SJSA1 (cell line): ENCODE results near the gene PANK2. TPM values are rescaled to one million over a fixed set of nuclear protein-coding genes. Genes with fewer than 3 reads are reported as not detected.
"Not testable (repeated sequence)": the region's sequence is repeated elsewhere in the genome, so short reads cannot be mapped to it uniquely, and the experiment has no call there.

ENCODE experiments used
- DNase-seq, 2 experiments: peaks; one replicate each; pipeline ENCODE4 v3.0.0-alpha.2; 2015 to 2020; ENCODE audit warnings: low spot score in 2 of 2, low read depth in 1 of 2
- H3K27ac ChIP-seq: fragments of 250-450 bp; sonication (Bioruptor Pico); 2 replicates; pipeline ENCODE4 v1.5.1; 2020; ENCODE audit warnings: mild to moderate bottlenecking, moderate library complexity
- H3K27me3 ChIP-seq: fragments of 250-450 bp; sonication (Bioruptor Pico); replicated peaks from 2 replicates; pipeline ENCODE4 v1.5.1; 2020; ENCODE audit warnings: mild to moderate bottlenecking, moderate library complexity
- H3K36me3 ChIP-seq: fragments of 250-450 bp; sonication (Bioruptor Pico); 2 replicates; pipeline ENCODE4 v1.5.1; 2020; ENCODE audit warnings: mild to moderate bottlenecking
- H3K4me1 ChIP-seq: fragments of 250-450 bp; sonication (Bioruptor Pico); replicated peaks from 2 replicates; pipeline ENCODE4 v1.6.1; 2021; ENCODE audit warnings: mild to moderate bottlenecking
- H3K4me3 ChIP-seq: fragments of 250-450 bp; sonication (Bioruptor Pico); 2 replicates; pipeline ENCODE4 v1.5.1; 2020; ENCODE audit warnings: mild to moderate bottlenecking
- H3K9me3 ChIP-seq: fragments of 250-450 bp; sonication (Bioruptor Pico); replicated peaks from 2 replicates; pipeline ENCODE4 v1.5.1; 2020; ENCODE audit warnings: mild to moderate bottlenecking
- total RNA-seq: library from RNA; depleted of rRNA; stranded (reverse); fragments of >200 nt; shearing (Covaris generic); gene quantifications from 2 replicates; pipeline ENCODE4 v1.2.3, GENCODE V29; 2014

The PANK2 gene
- total RNA-seq, 1 experiment from 2014 or later: 70.6 TPM

DNA sequence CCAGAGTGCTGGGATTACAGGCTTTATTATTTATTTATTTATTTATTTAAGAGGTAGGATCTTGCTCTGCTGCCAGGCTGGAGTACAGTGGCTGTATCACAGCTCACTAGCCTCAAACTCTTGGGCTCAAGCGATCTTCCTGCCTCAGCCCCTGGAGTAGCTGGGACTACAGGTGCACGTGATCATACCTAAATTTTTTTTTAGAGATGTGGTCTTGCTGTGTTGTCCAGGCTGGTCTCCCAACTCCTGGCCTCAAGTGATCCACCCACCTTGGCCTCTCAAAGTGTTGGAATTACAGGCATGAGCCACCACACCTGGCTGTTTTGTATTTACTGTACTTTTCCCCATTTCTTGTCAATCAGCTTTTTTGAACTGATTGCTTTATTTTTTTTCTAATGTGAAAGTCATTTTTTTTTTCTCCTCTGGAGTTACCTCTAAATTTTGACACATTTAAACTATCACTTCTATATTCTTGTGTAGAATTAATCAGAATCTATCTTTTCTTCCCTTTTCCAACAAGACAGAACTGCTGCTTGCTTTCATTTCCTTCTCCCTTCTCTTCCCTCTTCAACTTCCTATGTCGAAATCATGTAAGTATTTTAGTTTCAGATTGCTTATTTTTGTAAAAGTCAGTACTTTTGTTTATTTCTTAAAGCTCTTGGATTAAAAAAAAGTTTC lies 12.0 kb downstream of the PANK2 start:
- Histone ChIP-seq H3K4me3 (no peak overlapping the region), H3K27me3 (no peaks in the 10 kb centered on the region), H3K27ac (no peak overlapping the region), H3K4me1 (peaks cover 30% of the 10 kb centered on the region), H3K9me3 (no peaks in the 10 kb centered on the region), H3K36me3 (peaks cover 27% of the 10 kb centered on the region)
- DNase-seq: no peak

- H3K27ac ChIP-seq: no peak overlapping the region
- peaks cover 20% of the 10 kb centered on the region for H3K36me3 ChIP-seq
- H3K9me3 ChIP-seq: no peaks in the 10 kb centered on the region
- no peak for DNase-seq
- H3K4me1 ChIP-seq: peaks cover 30% of the 10 kb centered on the region
- no peak overlapping the region for H3K4me3 ChIP-seq
- no peaks in the 10 kb centered on the region for H3K27me3 ChIP-seq
Measured at GRCh38 chr20:3901706-3902440, 12.7 kb downstream of the PANK2 start.

- Histone ChIP-seq H3K9me3 (no peaks in the 10 kb centered on the region), H3K27ac (no peak overlapping the region), H3K4me3 (no peak overlapping the region), H3K36me3 (peaks cover 19% of the 10 kb centered on the region), H3K4me1 (peaks cover 30% of the 10 kb centered on the region), H3K27me3 (no peaks in the 10 kb centered on the region)
- no peak for DNase-seq
Measured at GRCh38 chr20:3902446-3902845, 13.3 kb downstream of the PANK2 start.

DNA sequence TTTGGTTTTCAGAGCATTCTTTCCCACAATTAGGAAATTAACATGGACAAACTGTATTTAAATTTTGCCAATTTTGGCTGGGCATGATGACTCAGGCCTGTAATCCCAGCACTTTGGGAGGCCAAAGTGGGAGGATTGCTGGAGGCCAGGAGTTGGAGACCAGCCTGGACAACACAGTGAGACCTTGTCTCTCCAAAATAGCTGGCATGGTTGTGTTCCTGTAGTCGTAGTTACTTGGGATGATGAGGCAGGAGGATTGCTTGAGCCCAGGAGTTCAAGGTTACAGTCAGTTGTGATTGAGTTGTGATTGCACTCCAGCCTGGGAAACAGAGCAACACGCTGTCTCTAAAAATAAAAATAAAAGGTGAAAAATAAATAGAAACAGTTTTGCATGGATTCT lies 15.0 kb downstream of the PANK2 start:
- Histone ChIP-seq H3K4me3 (no peak overlapping the region), H3K4me1 (peaks cover 13% of the 10 kb centered on the region), H3K9me3 (no peaks in the 10 kb centered on the region), H3K36me3 (peaks cover 30% of the 10 kb centered on the region), H3K27ac (no peak overlapping the region), H3K27me3 (no peaks in the 10 kb centered on the region)
- DNase-seq: no peak

DNA sequence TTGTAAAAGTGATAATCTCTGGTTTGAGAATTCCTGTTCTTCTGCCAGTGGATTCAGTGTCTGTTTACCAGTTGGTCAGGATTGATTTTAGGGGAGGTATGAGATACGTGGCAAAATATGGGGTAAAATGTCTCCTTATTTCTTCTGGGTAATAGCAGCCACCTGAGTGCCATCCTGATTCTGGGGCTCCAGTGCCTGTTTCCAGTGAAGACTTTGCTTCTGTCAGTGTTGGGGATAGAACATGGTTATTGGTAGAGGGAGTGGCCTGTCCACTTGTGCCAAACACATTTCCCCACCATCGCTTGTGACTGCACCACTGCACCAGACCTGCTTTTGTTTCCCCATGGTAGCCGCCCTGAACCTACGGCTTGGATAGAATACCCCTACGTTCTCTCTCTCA lies 15.7 kb downstream of the PANK2 start:
- H3K27ac ChIP-seq: no peak overlapping the region

DNA sequence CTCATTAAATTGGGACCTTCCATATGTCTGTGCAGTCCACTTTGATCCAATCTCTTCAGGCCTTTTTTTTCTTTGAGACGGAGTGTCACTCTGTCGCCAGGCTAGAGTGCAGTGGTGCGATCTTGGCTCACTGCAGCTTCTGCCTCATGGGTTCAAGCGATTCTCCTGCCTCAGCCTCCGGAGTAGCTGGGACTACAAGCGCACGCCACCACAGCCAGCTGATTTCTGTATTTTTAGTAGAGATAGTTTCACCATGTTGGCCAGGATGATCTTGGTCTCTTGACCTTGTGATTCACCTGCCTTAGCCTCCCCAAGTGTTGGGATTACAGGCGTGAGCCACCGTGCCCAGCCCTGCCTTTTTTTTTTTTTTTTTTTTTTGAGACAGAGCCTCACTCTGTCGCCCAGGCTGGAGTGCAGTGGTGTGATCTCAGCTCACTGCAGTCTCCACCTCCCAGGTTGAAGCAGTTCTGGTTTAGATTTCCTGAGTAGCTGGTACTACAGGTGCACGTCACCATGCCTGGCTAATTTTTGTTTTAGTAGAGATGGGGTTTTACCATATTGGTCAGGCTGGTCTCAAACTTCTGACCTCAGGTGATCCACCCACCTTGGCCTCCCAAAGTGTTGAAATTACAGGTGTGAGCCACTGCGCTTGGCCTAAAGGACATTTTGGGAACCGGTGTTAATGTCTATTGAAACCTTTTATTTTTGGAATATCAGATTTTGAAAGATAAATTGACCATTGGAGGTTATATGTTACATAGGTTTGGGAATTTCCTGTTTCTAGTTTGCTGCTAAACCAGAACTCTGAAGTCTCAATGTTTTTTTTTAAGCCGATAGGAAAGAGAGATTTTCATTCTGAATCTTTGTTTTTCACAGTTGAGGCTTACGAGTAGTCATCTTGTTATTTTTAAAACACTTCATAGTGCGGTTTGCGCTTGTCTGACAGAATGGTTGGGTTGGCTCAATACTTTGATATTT lies 17.8 kb downstream of the PANK2 start:
- H3K27me3 ChIP-seq, DNase-seq, H3K4me3 ChIP-seq, H3K9me3 ChIP-seq, H3K4me1 ChIP-seq, H3K27ac ChIP-seq: not testable (repeated sequence)
- H3K36me3 ChIP-seq: peaks cover 58% of the 10 kb centered on the region

More for the DNA sequence above, 15.7 kb downstream of the PANK2 start:
- peaks cover 37% of the 10 kb centered on the region for H3K36me3 ChIP-seq
- no peaks in the 10 kb centered on the region for H3K9me3 ChIP-seq
- no peak for DNase-seq
- H3K4me3 ChIP-seq: no peak overlapping the region
- H3K27me3 ChIP-seq: no peaks in the 10 kb centered on the region
- peaks cover 8% of the 10 kb centered on the region for H3K4me1 ChIP-seq

- Histone ChIP-seq H3K4me3 (no peak overlapping the region), H3K27ac (no peak overlapping the region), H3K9me3 (no peaks in the 10 kb centered on the region), H3K27me3 (no peaks in the 10 kb centered on the region), H3K4me1 (no peaks in the 10 kb centered on the region), H3K36me3 (peaks cover 71% of the 10 kb centered on the region)
- no peak for DNase-seq
Measured at GRCh38 chr20:3908667-3909066, 19.5 kb downstream of the PANK2 start.

DNA sequence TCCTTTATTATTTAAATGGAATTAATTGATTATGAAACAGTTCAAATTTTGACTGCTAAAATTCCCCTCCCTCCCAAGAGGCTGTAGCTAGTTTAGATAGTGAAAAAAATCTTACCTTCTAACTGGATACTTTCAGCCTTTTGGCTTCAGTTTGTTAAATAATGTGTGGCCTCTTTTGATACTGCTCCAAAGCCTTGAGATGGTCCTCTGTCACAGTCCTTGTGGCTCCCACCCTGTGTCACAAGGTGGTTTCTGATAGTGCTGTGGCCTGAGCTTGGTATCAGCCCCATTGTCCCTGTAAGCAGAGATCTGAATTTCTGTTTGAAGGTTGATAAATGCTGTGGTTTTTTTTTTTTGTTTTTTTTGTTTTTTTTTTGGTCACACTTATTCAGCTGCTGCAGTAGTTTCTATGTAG lies 20.8 kb downstream of the PANK2 start:
- Histone ChIP-seq H3K4me1 (no peaks in the 10 kb centered on the region), H3K36me3 (peaks cover 80% of the 10 kb centered on the region), H3K9me3 (no peaks in the 10 kb centered on the region), H3K4me3 (no peak overlapping the region), H3K27ac (no peak overlapping the region), H3K27me3 (no peaks in the 10 kb centered on the region)
- DNase-seq: no peak

GRCh38 chr20:3910853-3911252 lies 21.7 kb downstream of the PANK2 start:
- Histone ChIP-seq H3K27me3 (no peaks in the 10 kb centered on the region), H3K4me1 (no peaks in the 10 kb centered on the region), H3K27ac (no peak overlapping the region), H3K9me3 (no peaks in the 10 kb centered on the region), H3K36me3 (peaks cover 87% of the 10 kb centered on the region), H3K4me3 (no peak overlapping the region)
- DNase-seq: no peak

DNA sequence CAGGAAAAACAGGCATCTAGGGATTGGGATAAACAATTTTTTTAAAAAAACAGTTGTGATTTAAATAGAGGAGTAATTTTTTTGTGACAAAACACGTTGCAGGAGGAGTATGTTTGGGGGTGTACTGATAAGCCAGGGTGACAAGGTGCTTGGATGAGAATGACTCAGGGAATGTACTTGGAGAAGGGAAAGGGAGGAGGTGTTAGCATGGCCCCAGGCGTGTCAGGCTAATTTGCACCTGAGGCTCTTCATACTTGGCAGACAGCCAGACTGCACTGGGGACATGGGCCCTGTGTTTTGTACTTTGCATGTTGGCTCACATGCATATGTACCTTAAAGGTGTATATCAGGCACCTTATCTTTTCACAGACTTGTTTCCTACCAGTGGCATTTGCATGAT lies 22.8 kb downstream of the PANK2 start:
- H3K36me3 ChIP-seq: peaks cover 94% of the 10 kb centered on the region
- H3K4me3 ChIP-seq: no peak overlapping the region
- H3K9me3 ChIP-seq: no peaks in the 10 kb centered on the region
- H3K27me3 ChIP-seq: no peaks in the 10 kb centered on the region
- DNase-seq: no peak
- no peaks in the 10 kb centered on the region for H3K4me1 ChIP-seq
- no peak overlapping the region for H3K27ac ChIP-seq

DNA sequence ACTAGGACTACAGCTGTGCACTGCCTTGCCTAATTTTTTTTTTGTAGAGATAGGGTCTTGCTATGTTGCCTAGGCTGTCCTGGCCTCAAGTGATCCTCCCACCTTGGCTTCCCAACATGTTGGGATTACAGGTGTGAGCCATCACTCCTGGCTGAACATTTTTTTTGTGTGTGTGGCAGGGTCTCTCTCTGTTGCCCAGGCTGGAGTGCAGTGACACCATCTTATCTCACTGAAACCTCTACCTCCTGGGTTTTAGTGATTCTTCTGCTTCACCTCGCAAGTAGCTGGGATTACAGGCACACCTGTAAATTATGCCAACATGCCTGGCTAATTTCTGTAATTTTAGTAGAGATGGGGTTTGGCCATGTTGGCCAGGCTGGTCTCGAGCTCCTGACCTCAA lies 25.3 kb downstream of the PANK2 start:
- no peak for DNase-seq
- Histone ChIP-seq H3K9me3 (no peaks in the 10 kb centered on the region), H3K36me3 (peaks cover 96% of the 10 kb centered on the region), H3K4me1 (no peaks in the 10 kb centered on the region), H3K27me3 (no peaks in the 10 kb centered on the region), H3K4me3 (no peak overlapping the region), H3K27ac (no peak overlapping the region)

- no peaks in the 10 kb centered on the region for H3K9me3 ChIP-seq
- no peaks in the 10 kb centered on the region for H3K4me1 ChIP-seq
- no peak overlapping the region for H3K4me3 ChIP-seq
- no peak overlapping the region for H3K27ac ChIP-seq
- no peak for DNase-seq
- peaks cover 96% of the 10 kb centered on the region for H3K36me3 ChIP-seq
- no peaks in the 10 kb centered on the region for H3K27me3 ChIP-seq
Measured at GRCh38 chr20:3915691-3916090, 26.5 kb downstream of the PANK2 start.

- H3K36me3 ChIP-seq: peaks cover 96% of the 10 kb centered on the region
Measured at GRCh38 chr20:3916364-3916763, 27.2 kb downstream of the PANK2 start.

GRCh38 chr20:3919352-3919751 lies 30.2 kb downstream of the PANK2 start:
- no peak for DNase-seq
- no peak overlapping the region for H3K27ac ChIP-seq
- no peaks in the 10 kb centered on the region for H3K9me3 ChIP-seq

More at GRCh38 chr20:3916364-3916763, 27.2 kb downstream of the PANK2 start:
- no peaks in the 10 kb centered on the region for H3K27me3 ChIP-seq
- DNase-seq: no peak
- no peaks in the 10 kb centered on the region for H3K9me3 ChIP-seq
- no peak overlapping the region for H3K27ac ChIP-seq
- no peak overlapping the region for H3K4me3 ChIP-seq
- H3K4me1 ChIP-seq: no peaks in the 10 kb centered on the region

More at GRCh38 chr20:3919352-3919751, 30.2 kb downstream of the PANK2 start:
- Histone ChIP-seq H3K27me3 (no peaks in the 10 kb centered on the region), H3K36me3 (peaks cover 100% of the 10 kb centered on the region), H3K4me3 (no peak overlapping the region), H3K4me1 (no peaks in the 10 kb centered on the region)
